ENCODE results near the gene SFXN1. TPM values are rescaled to one million over a fixed set of nuclear protein-coding genes. Genes with fewer than 3 reads are reported as not detected.

Gene SFXN1
- 41.6 and 115 TPM in 2 replicates for total RNA-seq

DNA sequence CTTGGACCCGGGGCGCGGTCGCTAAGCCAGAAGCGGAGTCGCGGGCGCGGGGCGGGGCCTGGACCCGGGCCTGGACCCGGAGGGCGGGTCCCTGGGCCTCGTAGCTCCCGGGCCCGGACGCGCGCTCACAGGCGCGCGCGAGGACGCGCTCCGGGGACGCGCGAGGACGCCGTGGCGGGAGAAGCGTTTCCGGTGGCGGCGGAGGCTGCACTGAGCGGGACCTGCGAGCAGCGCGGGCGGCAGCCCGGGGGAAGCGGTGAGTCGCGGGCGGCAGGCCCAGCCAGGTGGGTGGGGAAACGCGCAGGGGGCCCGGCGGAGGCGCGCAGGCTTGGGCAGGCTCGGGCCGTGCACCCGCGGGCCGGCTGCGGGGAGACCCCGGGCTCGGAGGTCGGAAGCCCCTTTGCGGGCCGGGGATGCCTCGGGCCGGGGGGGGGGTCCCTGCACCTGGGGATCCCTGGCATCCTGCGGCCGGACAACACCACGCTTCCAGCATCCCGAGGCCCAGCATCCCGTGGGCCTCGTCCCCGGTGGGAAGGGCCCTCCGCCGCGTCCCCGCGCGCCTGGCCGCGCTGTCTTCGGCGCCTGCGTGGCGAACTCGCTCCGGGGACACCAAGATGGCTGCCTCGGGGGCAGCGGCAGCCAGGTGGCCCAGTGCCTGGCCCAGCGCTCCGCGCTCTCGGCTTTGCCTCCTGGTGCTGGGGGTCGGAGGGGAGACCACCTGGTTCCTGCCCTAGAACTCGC, at the start of gene SFXN1:
Gene SFXN1, plus strand, starts transcription at position 177 of the 741 bp plus-strand sequence. CDS start 13,544 bp downstream, outside the sequence.

DNA sequence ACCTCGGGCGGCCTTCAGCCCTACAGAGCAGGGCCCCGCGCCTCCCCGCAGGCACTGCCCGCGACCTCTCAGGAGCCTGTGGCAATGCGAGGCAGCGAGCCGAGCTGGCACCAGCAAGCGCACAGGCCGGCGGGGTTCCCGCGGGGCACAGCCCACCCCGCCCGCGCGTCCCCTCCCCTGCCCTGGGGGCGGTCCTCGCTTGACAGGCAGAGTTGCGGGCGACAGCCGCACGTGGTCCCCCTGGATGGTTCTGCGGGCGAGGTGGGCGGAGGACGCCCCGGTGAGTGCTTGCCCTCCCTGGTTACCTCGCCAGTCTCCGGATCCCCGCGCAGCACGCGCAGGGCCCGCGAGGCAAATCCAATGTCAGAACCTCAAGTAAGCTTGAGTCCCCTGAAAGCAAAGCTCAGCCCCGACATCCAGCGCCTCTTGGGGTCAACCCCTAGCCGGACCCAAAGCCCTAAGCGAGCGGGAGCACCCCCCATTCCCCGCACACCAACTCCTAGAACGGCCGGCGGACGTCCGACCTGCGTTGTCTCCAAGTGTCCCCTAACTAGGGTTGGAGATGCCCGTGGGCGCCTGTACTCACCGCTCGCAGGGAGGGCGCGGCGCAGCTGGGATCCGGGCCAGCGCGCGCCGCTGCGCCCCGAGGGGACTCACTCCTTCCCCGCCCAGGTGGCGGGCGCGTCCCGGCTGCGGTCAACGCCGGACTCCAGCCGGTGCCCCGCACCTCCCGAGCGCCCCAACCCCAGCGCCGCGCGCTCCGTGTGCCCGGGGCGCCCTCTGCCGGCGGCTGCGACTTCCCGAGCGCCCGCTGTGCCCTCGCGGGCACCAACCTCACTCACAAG, 34.1 kb upstream of the SFXN1 start, which contains the start of gene DRD1:
Gene DRD1, minus strand, starts transcription at position 123 of the 845 bp plus-strand sequence. CDS start 1,083 bp downstream, outside the sequence.

Other genes starting within 250 kb of the SFXN1 start
- gene DRD1, start 34.4 kb upstream of the SFXN1 start, total RNA-seq = not detected in 2 replicates
- not detected in 2 replicates for gene HRH2, start 179.5 kb downstream of the SFXN1 start, total RNA-seq